Muscle of leg (tissue), 11 donors: Measurements from ENCODE around the gene SLC1A3. TPM values are rescaled to one million over a fixed set of nuclear protein-coding genes. Genes with fewer than 3 reads are reported as not detected.
A peak's percentile ranks its signal among the peaks of the same experiment; 100 is the strongest.
"Not testable (repeated sequence)": the region's sequence is repeated elsewhere in the genome, so short reads cannot be mapped to it uniquely, and the experiment has no call there.

Experiments
- DNase-seq: peaks from one replicate; pipeline ENCODE4 v3.0.0; 2013
- H3K27ac ChIP-seq: one replicate; pipeline ENCODE4 v1.5.1; 2013; ENCODE audit warnings: mild to moderate bottlenecking, low read length, control low read depth
- H3K27me3 ChIP-seq: one replicate; pipeline ENCODE4 v1.6.1; 2013; ENCODE audit warnings: low read length; ENCODE audit not compliant: control insufficient read depth, insufficient read depth
- H3K36me3 ChIP-seq: one replicate; pipeline ENCODE4 v1.6.1; 2013; ENCODE audit warnings: low read length; ENCODE audit not compliant: control insufficient read depth, insufficient read depth
- H3K4me1 ChIP-seq: one replicate; pipeline ENCODE4 v1.6.1; 2013; ENCODE audit warnings: low read length; ENCODE audit not compliant: control insufficient read depth, insufficient read depth
- H3K4me3 ChIP-seq: one replicate; pipeline ENCODE4 v1.5.1; 2013; ENCODE audit warnings: low read length, control low read depth
- H3K9me3 ChIP-seq: replicated peaks from 2 replicates; pipeline ENCODE4 v1.6.1; 2013; ENCODE audit warnings: low read depth, low read length; ENCODE audit not compliant: control insufficient read depth
- WGBS: methylation state at CpG from one replicate; pipeline ENCODE4 v1.1.5; 2013; ENCODE audit warnings: missing lambda C conversion rate; ENCODE audit not compliant: insufficient coverage; 5-methylcytosine and 5-hydroxymethylcytosine counted together
- polyA plus RNA-seq, 8 donors: library from polyadenylated mRNA; unstranded; fragments of 120-200 nt; gene quantifications; one replicate each; pipeline versions ENCODE4 v1.2.1 to v1.2.3, GENCODE V29; 2013; ENCODE audit warnings: inconsistent platforms in 1 of 8, low replicate concordance in 1 of 8; ENCODE audit not compliant: insufficient read length in 8 of 8, insufficient read depth in 1 of 8
- total RNA-seq: library from RNA; stranded (reverse); fragments of 120-200 nt; gene quantifications from one replicate; pipeline ENCODE4 v1.2.4, GENCODE V29; 2013

SLC1A3 gene
- total and polyA plus RNA-seq, 9 donors, result 12.5 to 25.6 (median 18.1) TPM

GRCh38 chr5:36641431-36641830 is 35.0 kb downstream of the SLC1A3 start:
- no peak overlapping the region for H3K4me3 ChIP-seq
- H3K9me3 ChIP-seq, result no peaks in the 10 kb centered on the region
- peaks cover 11% of the 10 kb centered on the region for H3K36me3 ChIP-seq
- no peak for DNase-seq
- H3K27ac ChIP-seq, result no peak overlapping the region
- H3K4me1 ChIP-seq, result no peaks in the 10 kb centered on the region
- no peaks in the 10 kb centered on the region for H3K27me3 ChIP-seq

GRCh38 chr5:36642089-36642488 is 35.7 kb downstream of the SLC1A3 start:
- Histone ChIP-seq H3K4me3 (no peak overlapping the region), H3K27me3 (no peaks in the 10 kb centered on the region), H3K4me1 (no peaks in the 10 kb centered on the region), H3K36me3 (peaks cover 6% of the 10 kb centered on the region), H3K9me3 (no peaks in the 10 kb centered on the region), H3K27ac (no peak overlapping the region)
- WGBS, result no CpG with 5 or more reads among the region's 4 CpGs
- DNase-seq, result no peak

- no peak for DNase-seq
- no peak overlapping the region for H3K27ac ChIP-seq
- H3K4me1 ChIP-seq, result no peaks in the 10 kb centered on the region
- peaks cover 4% of the 10 kb centered on the region for H3K36me3 ChIP-seq
- no peaks in the 10 kb centered on the region for H3K27me3 ChIP-seq
- no peaks in the 10 kb centered on the region for H3K9me3 ChIP-seq
- no CpG with 5 or more reads among the region's 1 CpG for WGBS
- no peak overlapping the region for H3K4me3 ChIP-seq
Observed at GRCh38 chr5:36643162-36643561, 36.8 kb downstream of the SLC1A3 start.

DNA sequence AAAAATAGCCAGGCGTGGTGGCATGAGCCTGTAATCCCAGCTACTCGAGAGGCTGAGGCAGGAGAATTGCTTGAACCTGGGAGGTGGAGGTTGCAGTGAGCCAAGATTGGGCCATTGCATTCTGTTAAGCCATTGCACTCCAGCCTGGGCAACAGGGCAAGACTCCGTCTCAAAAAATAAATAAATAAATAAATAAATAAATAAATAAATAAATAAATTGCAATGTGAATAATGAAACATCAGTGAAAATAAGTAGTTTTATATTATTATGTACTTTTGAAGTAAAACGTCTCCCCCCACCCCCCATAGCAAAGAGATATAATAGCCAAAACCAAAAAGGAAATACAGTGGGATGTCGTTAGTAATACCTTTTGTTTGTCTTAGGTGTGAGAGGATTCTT is 37.4 kb downstream of the SLC1A3 start:
- H3K36me3 ChIP-seq, H3K9me3 ChIP-seq, H3K27me3 ChIP-seq, H3K4me3 ChIP-seq, DNase-seq, H3K27ac ChIP-seq, H3K4me1 ChIP-seq: not testable (repeated sequence)
- WGBS, result 100% methylated on average over 2 of the region's 5 CpGs

DNA sequence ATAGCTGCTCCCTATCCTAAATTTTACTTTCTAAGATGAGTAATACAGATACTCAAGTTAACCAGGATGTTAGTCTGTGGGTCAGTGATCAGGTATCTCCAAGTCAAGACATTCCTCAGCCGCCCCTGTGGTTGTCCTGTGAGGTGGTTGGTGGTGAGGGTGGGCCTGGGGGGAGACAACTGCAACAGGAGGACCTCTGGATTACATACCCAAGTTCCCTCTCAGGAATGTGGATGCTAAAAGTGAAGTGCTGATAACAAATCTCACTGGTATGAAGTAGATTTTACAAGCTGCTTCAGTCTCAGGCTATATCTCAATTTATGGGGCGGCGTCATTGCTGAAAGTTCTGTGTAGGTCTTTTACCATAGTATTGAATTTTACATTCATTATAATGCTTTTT is 38.3 kb downstream of the SLC1A3 start:
- H3K27me3 ChIP-seq, result no peaks in the 10 kb centered on the region
- H3K4me1 ChIP-seq, result no peaks in the 10 kb centered on the region
- no peak overlapping the region for H3K4me3 ChIP-seq
- H3K36me3 ChIP-seq, result peaks cover 2% of the 10 kb centered on the region
- no peak for DNase-seq
- H3K27ac ChIP-seq, result no peak overlapping the region
- H3K9me3 ChIP-seq, result no peaks in the 10 kb centered on the region
- 100% methylated on average over 1 of the region's 3 CpGs for WGBS

DNA sequence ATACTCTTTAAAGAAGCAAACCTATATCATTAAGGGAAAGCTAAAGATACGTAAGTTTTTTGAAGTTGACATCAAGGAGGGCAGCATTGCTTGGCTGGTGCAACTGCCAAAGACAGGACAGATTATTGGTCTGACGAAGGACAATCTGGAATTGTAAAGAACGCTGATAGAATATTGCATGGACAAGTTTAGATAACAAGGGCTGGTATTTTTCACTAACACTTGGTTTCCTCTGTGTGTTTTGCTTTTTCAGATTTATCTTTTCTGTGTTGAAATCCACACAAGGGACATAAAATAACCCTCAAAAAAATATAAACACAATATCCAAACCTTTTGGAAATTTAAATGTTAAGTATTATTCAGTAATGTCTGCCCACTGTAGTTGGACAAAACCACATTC is 39.7 kb downstream of the SLC1A3 start:
- Histone ChIP-seq H3K27me3 (no peaks in the 10 kb centered on the region), H3K36me3 (peaks cover 2% of the 10 kb centered on the region)

DNA sequence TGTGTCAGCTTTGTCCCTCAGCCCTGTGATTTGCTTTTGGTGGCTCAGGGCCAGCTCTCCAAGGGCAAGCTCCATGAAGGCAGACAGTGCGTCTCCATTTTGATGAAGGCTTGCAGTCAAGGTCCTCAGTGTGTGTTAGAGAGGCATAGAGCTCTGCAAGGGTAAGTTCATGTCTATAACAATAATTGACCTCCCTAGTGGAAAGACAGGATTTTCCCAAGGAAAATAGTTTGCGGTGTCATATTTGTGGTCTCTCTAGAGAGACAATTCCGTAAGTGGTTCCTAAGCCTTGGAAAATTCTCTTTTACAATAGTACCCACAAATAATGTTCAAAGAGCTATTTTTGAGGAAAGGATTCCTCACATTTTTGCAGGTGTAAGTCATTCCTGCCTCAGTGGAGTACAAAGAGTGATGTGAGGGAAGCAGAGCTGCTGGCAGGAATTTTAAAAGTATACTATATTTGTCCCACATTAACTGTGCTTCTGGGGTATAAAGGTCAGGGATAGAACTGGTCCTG is 40.2 kb downstream of the SLC1A3 start:
- Histone ChIP-seq H3K9me3 (no peaks in the 10 kb centered on the region), H3K4me1 (peaks cover 4% of the 10 kb centered on the region), H3K36me3 (peaks cover 2% of the 10 kb centered on the region), H3K27me3 (no peaks in the 10 kb centered on the region), H3K27ac (no peak overlapping the region), H3K4me3 (no peak overlapping the region)
- 80% methylated on average over 1 of the region's 3 CpGs for WGBS
- DNase-seq, result no peak

More for the DNA sequence above, 39.7 kb downstream of the SLC1A3 start:
- H3K27ac ChIP-seq, result no peak overlapping the region
- WGBS, result 83% methylated on average over 1 of the region's 3 CpGs
- H3K9me3 ChIP-seq, result no peaks in the 10 kb centered on the region
- peaks cover under 1% of the 10 kb centered on the region for H3K4me1 ChIP-seq
- DNase-seq, result no peak
- no peak overlapping the region for H3K4me3 ChIP-seq

DNA sequence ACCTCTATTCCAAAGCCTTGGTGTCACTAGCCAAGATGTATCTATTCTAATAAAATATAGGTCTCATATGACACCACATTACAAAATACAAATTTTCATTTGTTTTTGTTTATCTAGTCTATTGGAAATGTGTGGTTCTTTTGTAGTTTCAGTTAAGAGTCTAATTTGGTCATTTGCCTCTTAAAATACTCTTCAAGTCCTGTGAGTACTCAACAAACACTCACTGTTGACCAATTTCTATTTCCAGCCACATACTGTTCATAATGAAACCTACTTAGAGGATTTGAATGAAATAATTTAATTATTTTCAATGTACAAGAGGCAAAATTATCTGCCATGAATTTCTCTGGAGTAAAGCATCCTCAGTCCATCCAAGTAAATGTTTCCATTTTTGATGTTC is 40.6 kb downstream of the SLC1A3 start:
- no peaks in the 10 kb centered on the region for H3K27me3 ChIP-seq
- DNase-seq, result peak; percentile 35
- H3K9me3 ChIP-seq, result no peaks in the 10 kb centered on the region
- H3K36me3 ChIP-seq, result peaks cover 2% of the 10 kb centered on the region
- no peak overlapping the region for H3K4me3 ChIP-seq
- H3K4me1 ChIP-seq, result peaks cover 9% of the 10 kb centered on the region
- H3K27ac ChIP-seq, result no peak overlapping the region

DNA sequence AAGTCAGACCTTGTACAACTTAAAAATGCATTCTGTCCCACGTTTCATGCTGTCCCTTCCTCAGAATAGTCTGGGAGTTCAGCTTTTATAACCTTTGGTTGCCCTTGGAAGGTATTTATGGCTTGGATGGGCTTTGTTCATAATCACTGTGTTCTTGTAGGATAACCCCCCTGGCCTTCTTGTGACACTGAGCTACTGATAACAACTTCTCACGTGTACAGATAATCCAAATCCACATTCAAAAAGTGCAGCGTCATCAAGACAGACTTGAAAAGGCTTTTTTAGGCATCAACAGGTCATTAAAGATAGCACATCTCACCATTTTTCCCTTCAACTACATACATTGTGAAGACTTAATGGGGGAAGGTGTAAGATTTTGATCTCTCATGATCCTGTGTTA is 42.0 kb downstream of the SLC1A3 start:
- no peak overlapping the region for H3K27ac ChIP-seq

GRCh38 chr5:36651761-36652685 is 45.6 kb downstream of the SLC1A3 start:
- DNase-seq, result peak; percentile 68
- Histone ChIP-seq H3K27me3 (no peaks in the 10 kb centered on the region), H3K4me1 (peaks cover 37% of the 10 kb centered on the region), H3K36me3 (no peaks in the 10 kb centered on the region), H3K4me3 (no peak overlapping the region), H3K27ac (peak overlapping the region; percentile 72), H3K9me3 (no peaks in the 10 kb centered on the region)
- 8% methylated on average over 2 of the region's 9 CpGs for WGBS

More for the DNA sequence above, 42.0 kb downstream of the SLC1A3 start:
- Histone ChIP-seq H3K27me3 (no peaks in the 10 kb centered on the region), H3K4me1 (peaks cover 19% of the 10 kb centered on the region), H3K4me3 (no peak overlapping the region), H3K9me3 (no peaks in the 10 kb centered on the region), H3K36me3 (peaks cover 2% of the 10 kb centered on the region)
- WGBS, result no CpG with 5 or more reads among the region's 3 CpGs
- no peak for DNase-seq
